Activated naive CD4-positive, alpha-beta T cell treated with anti-CD3 and anti-CD28 coated beads, Interleukin-2, amount 50 U/mL, for 72 hours (primary cell): ENCODE data around the gene NCOA5. TPM values are rescaled to one million over a fixed set of nuclear protein-coding genes. Genes with fewer than 3 reads are reported as not detected.

Source experiments
- ATAC-seq, 2 donors: fragments of 150-1000 bp; cut with Tn5 transposase; 2 replicates each; pipeline ENCODE4 v1.10.0; 2021; ENCODE audit warnings: mild to moderate bottlenecking in 2 of 2, moderate library complexity in 2 of 2
- DNase-seq, 2 donors: peaks; one replicate each; pipeline ENCODE4 v3.0.0; 2021 to 2022; ENCODE audit warnings: low spot score in 2 of 2
- H3K27ac Mint-ChIP-seq, 2 donors: one replicate each; pipeline ENCODE4 v1.8.0; 2022; ENCODE audit warnings: mild to moderate bottlenecking in 2 of 2, mixed read lengths in 2 of 2
- H3K36me3 Mint-ChIP-seq, 2 donors: one replicate each; pipeline ENCODE4 v1.8.0; 2022; ENCODE audit warnings: mixed read lengths in 2 of 2
- H3K9me3 Mint-ChIP-seq, 2 donors: one replicate each; pipeline ENCODE4 v1.8.0; 2022; ENCODE audit warnings: mixed read lengths in 2 of 2
- total RNA-seq, 2 donors: library from RNA; stranded (reverse); gene quantifications; one replicate each; pipeline ENCODE4 v1.2.3, GENCODE V29; 2022

NCOA5 gene
- total RNA-seq, 2 donors from 2014 or later, result 2.2 to 15.2 TPM

- no peaks in the 10 kb centered on the region for H3K9me3 Mint-ChIP-seq
- H3K36me3 Mint-ChIP-seq, result no peaks in the 10 kb centered on the region
- no peak for ATAC-seq
- no peak overlapping the region for H3K27ac Mint-ChIP-seq
- DNase-seq, result no peak
Observed at GRCh38 chr20:46081074-46081473, 8.7 kb downstream of the NCOA5 start.

GRCh38 chr20:46078954-46079353, 10.8 kb downstream of the NCOA5 start:
- Mint-ChIP-seq H3K36me3 (no peaks in the 10 kb centered on the region), H3K27ac (no peak overlapping the region), H3K9me3 (no peaks in the 10 kb centered on the region)
- ATAC-seq (no peak), DNase-seq (no peak)

GRCh38 chr20:46077642-46078305, 12.0 kb downstream of the NCOA5 start:
- Mint-ChIP-seq H3K36me3 (no peaks in the 10 kb centered on the region), H3K27ac (no peak overlapping the region), H3K9me3 (no peaks in the 10 kb centered on the region)
- no peak for ATAC-seq
- no peak for DNase-seq

GRCh38 chr20:46076806-46077205, 13.0 kb downstream of the NCOA5 start:
- H3K36me3 Mint-ChIP-seq, result no peaks in the 10 kb centered on the region
- DNase-seq (no peak), ATAC-seq (no peak)
- H3K9me3 Mint-ChIP-seq, result no peaks in the 10 kb centered on the region
- H3K27ac Mint-ChIP-seq, result no peak overlapping the region

- Mint-ChIP-seq H3K36me3 (peaks cover 0 to 4% of the 10 kb centered on the region in 2 donors), H3K27ac (no peak overlapping the region), H3K9me3 (no peaks in the 10 kb centered on the region)
- DNase-seq, result no peak
- ATAC-seq, result no peak
Observed at GRCh38 chr20:46074006-46074405, 15.8 kb downstream of the NCOA5 start.

- ATAC-seq, result no peak
- no peak for DNase-seq
- H3K9me3 Mint-ChIP-seq, result no peaks in the 10 kb centered on the region
- peaks cover 0 to 6% of the 10 kb centered on the region in 2 donors for H3K36me3 Mint-ChIP-seq
- no peak overlapping the region for H3K27ac Mint-ChIP-seq
Observed at GRCh38 chr20:46073443-46073842, 16.3 kb downstream of the NCOA5 start.

GRCh38 chr20:46073024-46073423, 16.7 kb downstream of the NCOA5 start:
- DNase-seq, result no peak
- Mint-ChIP-seq H3K27ac (no peak overlapping the region), H3K36me3 (peaks cover 0 to 6% of the 10 kb centered on the region in 2 donors), H3K9me3 (no peaks in the 10 kb centered on the region)
- no peak for ATAC-seq

- peaks cover 0 to 6% of the 10 kb centered on the region in 2 donors for H3K36me3 Mint-ChIP-seq
- H3K9me3 Mint-ChIP-seq, result no peaks in the 10 kb centered on the region
- H3K27ac Mint-ChIP-seq, result no peak overlapping the region
- DNase-seq (no peak), ATAC-seq (no peak)
Observed at GRCh38 chr20:46071573-46071972, 18.2 kb downstream of the NCOA5 start.

- no peak for ATAC-seq
- H3K27ac Mint-ChIP-seq, result no peak overlapping the region
- no peak for DNase-seq
- H3K9me3 Mint-ChIP-seq, result no peaks in the 10 kb centered on the region
- H3K36me3 Mint-ChIP-seq, result peaks cover 9 to 12% of the 10 kb centered on the region in 2 donors
Observed at GRCh38 chr20:46070215-46070900, 19.4 kb downstream of the NCOA5 start.

GRCh38 chr20:46065691-46066090, 24.1 kb downstream of the NCOA5 start:
- ATAC-seq (no peak), DNase-seq (no peak)
- H3K36me3 Mint-ChIP-seq, result peaks cover 51 to 57% of the 10 kb centered on the region in 2 donors
- H3K9me3 Mint-ChIP-seq, result no peaks in the 10 kb centered on the region
- H3K27ac Mint-ChIP-seq, result peak overlapping the region in 1 of 2 donors; percentile 6

- peak overlapping the region in 1 of 2 donors; percentile 1 for H3K27ac Mint-ChIP-seq
- ATAC-seq, result no peak
Observed at GRCh38 chr20:46065006-46065405, 24.8 kb downstream of the NCOA5 start.

GRCh38 chr20:46063652-46064054, 26.1 kb downstream of the NCOA5 start:
- peaks cover 59 to 61% of the 10 kb centered on the region in 2 donors for H3K36me3 Mint-ChIP-seq
- H3K27ac Mint-ChIP-seq, result peak overlapping the region; percentile 31 to 66
- H3K9me3 Mint-ChIP-seq, result no peaks in the 10 kb centered on the region
- DNase-seq (no peak), ATAC-seq (peak; percentile 60 to 75)

More at GRCh38 chr20:46065006-46065405, 24.8 kb downstream of the NCOA5 start:
- H3K9me3 Mint-ChIP-seq, result no peaks in the 10 kb centered on the region
- H3K36me3 Mint-ChIP-seq, result peaks cover 58 to 64% of the 10 kb centered on the region in 2 donors
- DNase-seq, result no peak

GRCh38 chr20:46063151-46063550, 26.6 kb downstream of the NCOA5 start:
- no peaks in the 10 kb centered on the region for H3K9me3 Mint-ChIP-seq
- ATAC-seq (no peak), DNase-seq (no peak)
- H3K36me3 Mint-ChIP-seq, result peaks cover 59 to 61% of the 10 kb centered on the region in 2 donors
- peak overlapping the region; percentile 31 to 66 for H3K27ac Mint-ChIP-seq

- ATAC-seq (no peak), DNase-seq (no peak)
- H3K9me3 Mint-ChIP-seq, result no peaks in the 10 kb centered on the region
- peaks cover 59 to 61% of the 10 kb centered on the region in 2 donors for H3K36me3 Mint-ChIP-seq
- peak overlapping the region in 1 of 2 donors; percentile 17 for H3K27ac Mint-ChIP-seq
Observed at GRCh38 chr20:46062621-46063020, 27.1 kb downstream of the NCOA5 start.

GRCh38 chr20:46062151-46062550, 27.6 kb downstream of the NCOA5 start:
- peaks cover 59 to 61% of the 10 kb centered on the region in 2 donors for H3K36me3 Mint-ChIP-seq
- H3K9me3 Mint-ChIP-seq, result no peaks in the 10 kb centered on the region
- no peak for ATAC-seq
- no peak overlapping the region for H3K27ac Mint-ChIP-seq
- DNase-seq, result no peak

- no peak for ATAC-seq
- H3K27ac Mint-ChIP-seq, result peak overlapping the region in 1 of 2 donors; percentile 6
- H3K36me3 Mint-ChIP-seq, result peaks cover 61% of the 10 kb centered on the region in 2 donors
- H3K9me3 Mint-ChIP-seq, result no peaks in the 10 kb centered on the region
- DNase-seq, result no peak
Observed at GRCh38 chr20:46060975-46061374, 28.8 kb downstream of the NCOA5 start.

- peaks cover 55% of the 10 kb centered on the region in 2 donors for H3K36me3 Mint-ChIP-seq
- ATAC-seq (no peak), DNase-seq (no peak)
- H3K9me3 Mint-ChIP-seq, result no peaks in the 10 kb centered on the region
- H3K27ac Mint-ChIP-seq, result no peak overlapping the region
Observed at GRCh38 chr20:46060301-46060881, 29.4 kb downstream of the NCOA5 start.
